PC-3 (cell line): ENCODE data around the gene ARHGAP42.

Source experiments
- CTCF ChIP-seq: fragments of 300-600 bp; sonication (generic); conservative IDR thresholded peaks from 2 replicates; pipeline ENCODE4 v1.5.1; 2017; ENCODE audit warnings: antibody characterized with exemption, low read depth, mild to moderate bottlenecking, low read length
- EZH2phosphoT487 ChIP-seq: fragments of 300-600 bp; sonication (generic); IDR thresholded peaks from 2 replicates; pipeline ENCODE4 v1.6.1; 2018; ENCODE audit warnings: mild to moderate bottlenecking, antibody characterized with exemption, low read length, borderline replicate concordance

DNA sequence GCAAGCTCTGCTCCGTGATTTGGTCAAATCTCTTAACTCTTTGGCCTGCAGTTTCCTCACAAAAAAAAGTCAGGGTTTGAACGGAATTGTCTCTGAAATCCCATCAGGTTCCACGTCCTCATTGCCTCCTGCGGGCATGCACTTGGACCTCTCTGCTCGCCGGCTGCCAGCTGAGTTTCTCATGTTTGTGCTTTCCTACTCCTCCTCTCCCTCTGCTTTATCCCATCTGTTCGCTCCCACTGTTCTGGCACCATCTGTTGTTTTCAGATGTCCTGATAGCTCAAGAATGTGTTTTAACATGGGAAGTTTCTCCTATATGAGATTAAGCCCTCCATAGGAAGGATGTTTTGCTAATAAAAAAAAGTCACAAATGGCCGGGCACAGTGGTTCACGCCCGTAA is 49.4 kb upstream of the ARHGAP42 start:
- TF ChIP-seq CTCF (no peak), EZH2phosphoT487 (no peak)
